Esophagus (tissue), 2 donors: Measurements from ENCODE around the gene GLB1L3. TPM values are rescaled to one million over a fixed set of nuclear protein-coding genes. Genes with fewer than 3 reads are reported as not detected.

Experiments used
- H3K27ac ChIP-seq, 2 donors: one replicate each; pipeline ENCODE4 v1.5.1; 2013; ENCODE audit warnings: low read depth in 2 of 2, mild to moderate bottlenecking in 2 of 2, inconsistent platforms in 1 of 2, low read length in 1 of 2, moderate library complexity in 1 of 2
- H3K27me3 ChIP-seq, 2 donors: one replicate each; pipeline ENCODE4 v1.6.1; 2013; ENCODE audit warnings: low read length in 2 of 2, control low read depth in 1 of 2, mild to moderate bottlenecking in 1 of 2; ENCODE audit not compliant: insufficient read depth in 2 of 2, control insufficient read depth in 1 of 2
- H3K36me3 ChIP-seq, 2 donors: one replicate each; pipeline ENCODE4 v1.6.1; 2013; ENCODE audit warnings: low read length in 1 of 2; ENCODE audit not compliant: control insufficient read depth in 2 of 2, insufficient read depth in 2 of 2
- H3K4me1 ChIP-seq, 2 donors: one replicate each; pipeline ENCODE4 v1.6.1; 2013; ENCODE audit warnings: low read length in 1 of 2; ENCODE audit not compliant: control insufficient read depth in 2 of 2, insufficient read depth in 2 of 2
- H3K4me3 ChIP-seq, 2 donors: one replicate each; pipeline ENCODE4 v1.5.1; 2013; ENCODE audit warnings: low read length in 2 of 2, mild to moderate bottlenecking in 2 of 2, low read depth in 1 of 2, moderate library complexity in 1 of 2
- H3K9me3 ChIP-seq, 2 donors: one replicate each; pipeline ENCODE4 v1.6.1; 2013; ENCODE audit warnings: mild to moderate bottlenecking in 2 of 2, low read depth in 1 of 2, low read length in 1 of 2, moderate library complexity in 1 of 2; ENCODE audit not compliant: control insufficient read depth in 2 of 2, insufficient read depth in 1 of 2
- WGBS, 2 donors: extraction: QIAGEN DNeasy Blood & Tissue Kit; methylation state at CpG; one replicate each; pipeline ENCODE4 v1.1.7; 2013; 5-methylcytosine and 5-hydroxymethylcytosine counted together
- polyA plus RNA-seq, 2 donors: library from polyadenylated mRNA; stranded (reverse); fragments of 200-250 nt; gene quantifications; one replicate each; pipeline ENCODE4 v1.2.3, GENCODE V29; 2013
- donor health status: healthy with polysubstance abuse.
- donor health status: Bipolar disorder and iron deficiency.

The GLB1L3 gene
- polyA plus RNA-seq, 2 donors: 0.04 to 0.08 TPM

- 69 to 87% methylated on average over 5 of the region's 5 CpGs for WGBS, 2 donors
Observed at GRCh38 chr11:134355656-134356055, 79.5 kb downstream of the GLB1L3 start.

GRCh38 chr11:134356656-134357544, 80.7 kb downstream of the GLB1L3 start:
- no peaks in the 10 kb centered on the region for H3K9me3 ChIP-seq
- no peak overlapping the region for H3K4me3 ChIP-seq
- no peaks in the 10 kb centered on the region for H3K27me3 ChIP-seq
- no peak overlapping the region for H3K27ac ChIP-seq
- WGBS, 2 donors: 91% methylated on average over 21 of the region's 21 CpGs
- H3K4me1 ChIP-seq: no peaks in the 10 kb centered on the region
- peaks cover 0 to 4% of the 10 kb centered on the region in 2 donors for H3K36me3 ChIP-seq

More at GRCh38 chr11:134355656-134356055, 79.5 kb downstream of the GLB1L3 start:
- Histone ChIP-seq H3K36me3 (peaks cover 0 to 4% of the 10 kb centered on the region in 2 donors), H3K27ac (no peak overlapping the region), H3K4me3 (no peak overlapping the region), H3K9me3 (no peaks in the 10 kb centered on the region), H3K27me3 (no peaks in the 10 kb centered on the region), H3K4me1 (no peaks in the 10 kb centered on the region)

- H3K9me3 ChIP-seq: no peaks in the 10 kb centered on the region
- H3K4me3 ChIP-seq: no peak overlapping the region
- H3K27ac ChIP-seq: no peak overlapping the region
- H3K27me3 ChIP-seq: no peaks in the 10 kb centered on the region
- WGBS, 2 donors: 84 to 85% methylated on average over 8 of the region's 8 CpGs
- H3K4me1 ChIP-seq: no peaks in the 10 kb centered on the region
- H3K36me3 ChIP-seq: peaks cover 0 to 4% of the 10 kb centered on the region in 2 donors
Observed at GRCh38 chr11:134357545-134357839, 81.3 kb downstream of the GLB1L3 start.

- Histone ChIP-seq H3K4me1 (no peaks in the 10 kb centered on the region), H3K9me3 (no peaks in the 10 kb centered on the region), H3K27ac (no peak overlapping the region), H3K36me3 (peaks cover 0 to 4% of the 10 kb centered on the region in 2 donors), H3K4me3 (no peak overlapping the region), H3K27me3 (no peaks in the 10 kb centered on the region)
- WGBS, 2 donors: 86 to 87% methylated on average over 27 of the region's 27 CpGs
Observed at GRCh38 chr11:134358165-134358855, 82.1 kb downstream of the GLB1L3 start.

- WGBS, 2 donors: 88 to 91% methylated on average over 18 of the region's 18 CpGs
- no peak overlapping the region for H3K27ac ChIP-seq
- no peaks in the 10 kb centered on the region for H3K27me3 ChIP-seq
- no peaks in the 10 kb centered on the region for H3K9me3 ChIP-seq
- H3K36me3 ChIP-seq: peaks cover 0 to 4% of the 10 kb centered on the region in 2 donors
- no peak overlapping the region for H3K4me3 ChIP-seq
- H3K4me1 ChIP-seq: no peaks in the 10 kb centered on the region
Observed at GRCh38 chr11:134358856-134359490, 82.8 kb downstream of the GLB1L3 start.

GRCh38 chr11:134359646-134360045, 83.5 kb downstream of the GLB1L3 start:
- 90 to 92% methylated on average over 10 of the region's 10 CpGs for WGBS, 2 donors
- Histone ChIP-seq H3K27ac (no peak overlapping the region), H3K4me3 (no peak overlapping the region), H3K9me3 (no peaks in the 10 kb centered on the region), H3K36me3 (peaks cover 0 to 4% of the 10 kb centered on the region in 2 donors), H3K4me1 (no peaks in the 10 kb centered on the region), H3K27me3 (no peaks in the 10 kb centered on the region)

- Histone ChIP-seq H3K9me3 (no peaks in the 10 kb centered on the region), H3K4me1 (no peaks in the 10 kb centered on the region), H3K27ac (no peak overlapping the region), H3K4me3 (no peak overlapping the region), H3K27me3 (no peaks in the 10 kb centered on the region), H3K36me3 (peaks cover 0 to 4% of the 10 kb centered on the region in 2 donors)
- 27 to 28% methylated on average over 30 of the region's 30 CpGs for WGBS, 2 donors
Observed at GRCh38 chr11:134360050-134360835, 84.1 kb downstream of the GLB1L3 start.

- Histone ChIP-seq H3K4me1 (no peaks in the 10 kb centered on the region), H3K27ac (no peak overlapping the region), H3K36me3 (peaks cover 0 to 4% of the 10 kb centered on the region in 2 donors), H3K27me3 (no peaks in the 10 kb centered on the region), H3K4me3 (no peak overlapping the region), H3K9me3 (no peaks in the 10 kb centered on the region)
- WGBS, 2 donors: 79 to 84% methylated on average over 26 of the region's 26 CpGs
Observed at GRCh38 chr11:134361661-134362060, 85.5 kb downstream of the GLB1L3 start.
